HG03196 (cell line): ENCODE data around the gene LTK.
"Not testable (repeated sequence)": the region's sequence is repeated elsewhere in the genome, so short reads cannot be mapped to it uniquely, and the experiment has no call there.

Experiments used
- ATAC-seq: cut with Tn5 transposase; IDR thresholded peaks from one replicate; pipeline ENCODE4 v1.9.1; 2021; ENCODE audit not compliant: unreplicated experiment

LTK gene

DNA sequence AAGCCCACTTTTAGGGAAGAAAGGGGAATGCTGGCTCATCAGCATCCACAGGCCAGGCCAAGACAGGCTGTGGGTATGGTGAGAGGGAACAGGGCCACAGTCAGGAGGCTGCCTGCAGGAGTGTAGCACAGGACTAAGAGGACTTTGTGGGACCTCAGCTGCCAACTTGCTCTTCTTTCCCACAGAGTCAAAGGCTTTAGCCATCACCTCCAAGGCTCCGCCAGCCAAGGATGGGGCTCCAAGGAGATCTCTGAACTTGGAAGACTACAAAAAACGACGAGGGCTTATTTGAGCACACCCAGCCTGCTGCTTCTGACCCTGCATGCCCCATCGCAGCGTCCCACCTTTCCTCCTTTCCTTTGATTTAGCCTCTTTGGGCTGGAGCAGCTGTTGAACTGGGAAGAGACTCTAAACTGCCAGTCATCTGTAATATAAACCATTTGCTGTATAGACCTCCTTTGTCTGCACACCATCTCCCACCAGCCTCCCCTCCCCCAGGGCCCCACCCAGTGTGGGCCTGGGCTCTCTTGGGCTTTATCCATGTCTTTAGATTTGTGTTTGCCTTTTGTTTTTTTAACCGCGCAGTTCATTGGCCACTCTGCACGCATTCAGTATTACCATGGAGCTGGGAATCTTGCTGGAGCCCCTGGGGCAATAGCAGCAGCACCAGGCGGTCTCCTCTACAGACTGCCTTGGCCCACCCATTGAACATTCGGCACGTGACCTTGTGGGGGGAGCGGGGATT is 33.1 kb downstream of the LTK start:
- no peak for ATAC-seq

DNA sequence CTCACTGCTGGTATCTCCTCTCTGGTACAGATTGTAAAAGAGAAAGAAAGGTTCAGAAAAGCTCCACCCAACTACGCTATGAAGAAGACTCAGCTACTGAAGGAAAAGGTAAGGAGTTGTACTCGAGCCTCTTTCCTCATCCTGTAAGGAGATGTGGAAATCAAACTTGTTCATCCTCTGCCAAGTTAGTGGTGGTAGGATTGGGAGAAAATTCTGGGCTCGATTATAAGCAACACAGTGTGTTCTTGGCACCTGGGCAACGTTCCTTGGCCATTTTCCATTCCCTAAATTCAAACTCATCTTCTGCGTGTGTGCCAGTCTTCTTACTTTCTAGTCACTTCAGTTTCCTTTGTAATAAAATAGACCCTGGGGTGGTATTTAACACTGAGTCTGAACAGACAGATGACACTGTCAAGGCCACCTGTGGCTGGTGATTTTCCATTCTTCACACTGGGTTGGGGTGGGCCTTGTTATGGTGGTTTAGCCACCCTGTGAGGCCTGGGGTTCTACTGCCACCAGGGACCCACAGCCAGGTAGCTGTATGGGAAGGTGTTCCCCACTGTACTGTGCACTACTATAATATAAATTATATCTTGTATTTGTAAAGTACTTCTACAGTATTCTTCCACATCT is 37.1 kb downstream of the LTK start:
- ATAC-seq = no peak

- ATAC-seq = no peak
Measured at GRCh38 chr15:41474941-41475340, 38.7 kb downstream of the LTK start.

DNA sequence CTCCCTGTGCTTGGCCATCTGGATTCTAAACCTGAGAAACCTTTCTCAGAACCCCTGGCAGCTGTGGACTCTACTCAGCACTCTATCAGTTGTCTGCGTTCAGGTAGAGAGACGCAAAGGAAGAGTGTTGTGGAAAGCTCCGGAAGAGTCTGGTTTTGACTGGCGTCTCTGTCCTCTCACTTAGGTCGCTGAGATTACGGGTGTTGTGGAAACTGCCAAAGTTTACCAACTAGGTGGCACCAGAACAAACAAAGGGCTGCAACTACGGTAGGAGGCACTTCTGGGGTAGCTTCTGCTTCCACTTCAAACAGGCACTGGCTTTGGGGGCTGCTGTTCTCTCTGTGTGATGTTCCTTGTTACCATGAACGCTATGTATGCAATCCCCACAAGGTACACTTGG is 39.2 kb downstream of the LTK start:
- ATAC-seq = no peak

- ATAC-seq = no peak
Measured at GRCh38 chr15:41473418-41473817, 40.2 kb downstream of the LTK start.

DNA sequence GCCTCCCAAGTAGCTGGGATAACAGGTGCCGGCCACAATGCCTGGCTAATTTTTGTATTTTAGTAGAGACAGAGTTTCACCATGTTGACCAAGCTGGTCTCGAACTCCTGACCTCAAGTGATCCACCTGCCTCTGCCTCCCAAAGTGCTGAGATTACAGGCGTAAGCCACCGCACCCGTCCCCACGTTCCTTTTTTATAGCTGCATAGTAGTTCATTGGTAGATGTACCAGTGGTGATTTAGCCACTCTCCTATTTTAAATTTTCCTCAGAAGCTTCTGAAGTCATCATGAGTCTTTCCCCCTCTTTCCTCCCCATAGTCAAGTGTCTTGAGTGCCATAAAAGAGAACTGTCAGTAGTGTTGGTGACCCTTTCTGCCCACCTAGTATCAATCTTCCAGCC is 44.0 kb downstream of the LTK start:
- ATAC-seq = not testable (repeated sequence)

GRCh38 chr15:41466711-41467110 is 46.9 kb downstream of the LTK start:
- no peak for ATAC-seq

GRCh38 chr15:41465822-41466421 is 47.7 kb downstream of the LTK start:
- ATAC-seq = no peak

GRCh38 chr15:41464889-41465580 is 48.6 kb downstream of the LTK start:
- ATAC-seq = no peak

DNA sequence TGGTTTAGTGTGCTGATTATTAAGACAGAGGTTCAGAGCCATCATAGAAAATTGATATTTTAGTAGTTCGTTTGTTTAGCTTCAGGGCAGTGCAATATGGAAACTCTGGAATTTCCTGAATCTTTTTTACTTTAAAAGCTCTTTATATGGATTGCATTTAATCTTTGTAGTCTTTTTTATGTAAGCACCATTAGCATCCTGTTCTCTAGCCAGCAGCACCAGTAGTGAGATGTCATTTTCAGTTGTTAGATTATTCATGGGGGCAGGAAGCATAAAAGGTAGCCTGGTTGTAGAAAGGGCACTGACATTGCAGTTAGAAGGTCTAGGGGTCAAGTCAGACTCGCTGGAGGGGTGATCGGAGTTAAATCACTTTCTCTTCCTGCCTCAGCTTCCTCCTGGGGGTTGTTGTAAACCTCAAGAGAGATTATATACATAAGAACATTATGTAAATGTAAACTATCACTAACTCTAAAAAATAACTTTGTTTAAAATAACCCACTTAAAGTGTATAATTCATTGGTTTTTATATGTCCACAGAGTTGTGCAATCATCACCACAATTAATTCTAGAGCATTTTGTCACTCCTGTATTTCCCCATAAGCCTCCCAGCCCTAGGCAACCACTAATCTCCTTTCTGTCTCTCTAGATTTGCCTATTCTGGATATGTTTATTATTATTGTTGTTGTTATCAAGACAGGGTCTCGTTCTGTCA is 51.4 kb downstream of the LTK start:
- no peak for ATAC-seq
